Endothelial cell of umbilical vein (primary cell): ENCODE results near the gene KRT77. TPM values are rescaled to one million over a fixed set of nuclear protein-coding genes. Genes with fewer than 3 reads are reported as not detected.

Experiments
- BruUV-seq: library from RNA; stranded (reverse); fragments of 400-500 nt; replicated peaks from 2 replicates; lab custom pipeline; 2021; lab: Mats Ljungman, UMichigan
- CTCF ChIA-PET: fragments of 300-600, 350-600 bp; sonication (Branson Sonifier 250); formaldehyde crosslinking; loops from one replicate; lab custom pipeline; 2021; ENCODE audit warnings: antibody characterized with exemption, inconsistent platforms; lab: Charles Lee
- POLR2A ChIA-PET: fragments of 300-600, 350-600 bp; sonication (Branson Sonifier 250); formaldehyde crosslinking; loops from one replicate; lab custom pipeline; 2021; ENCODE audit warnings: antibody characterized with exemption, inconsistent platforms; lab: Charles Lee
- DNase-seq: peaks from one replicate; pipeline ENCODE4 v3.0.0-alpha.2; 2011; ENCODE audit warnings: low read depth, low spot score
- FAIRE-seq: peaks from 2 replicates; lab custom pipeline; 2011; peaks lifted over from hg19 to GRCh38; lab: Jason Lieb, UNC
- H2AFZ ChIP-seq: 2 replicates; pipeline ENCODE4 v1.6.0; 2012; ENCODE audit warnings: low read depth, low read length, control low read depth, inconsistent platforms
- H3K27ac ChIP-seq: 2 replicates; pipeline ENCODE4 v1.5.1; 2011; ENCODE audit warnings: low read depth, mild to moderate bottlenecking, control low read depth, low read length, moderate library complexity; ENCODE audit not compliant: insufficient read depth
- H3K27me3 ChIP-seq, 2 experiments: 2 replicates each; pipeline versions ENCODE4 v1.6.0 to v1.6.1; 2011; ENCODE audit warnings: low read length in 2 of 2, mixed read lengths in 1 of 2; ENCODE audit not compliant: control insufficient read depth in 2 of 2, insufficient read depth in 2 of 2
- H3K36me3 ChIP-seq, 2 experiments: 2 replicates in 1 of 2; 3 replicates in 1 of 2; pipeline ENCODE4 v1.5.1; 2011; ENCODE audit warnings: low read length in 2 of 2, mild to moderate bottlenecking in 1 of 2, moderate library complexity in 1 of 2; ENCODE audit not compliant: control insufficient read depth in 2 of 2, insufficient read depth in 2 of 2; ENCODE audit errors: extremely low read depth in 1 of 2
- H3K4me1 ChIP-seq: 3 replicates; pipeline ENCODE4 v1.5.1; 2011; ENCODE audit warnings: mild to moderate bottlenecking, low read length; ENCODE audit not compliant: control insufficient read depth, insufficient read depth; ENCODE audit errors: extremely low read depth
- H3K4me2 ChIP-seq: 2 replicates; pipeline ENCODE4 v1.6.1; 2011; ENCODE audit warnings: low read length, control low read depth, mixed read lengths; ENCODE audit not compliant: insufficient read depth
- H3K4me3 ChIP-seq, 3 experiments: fragments of 200-600 bp in 1 of 3; sonication (generic), shearing (Covaris generic) in 1 of 3; replicated peaks in 1 of 3; 2 replicates each; pipeline ENCODE4 v1.5.1; 2011 to 2016; ENCODE audit warnings: control low read depth in 3 of 3, low read length in 3 of 3, mild to moderate bottlenecking in 2 of 3, inconsistent platforms in 1 of 3, low read depth in 1 of 3, moderate library complexity in 1 of 3; ENCODE audit not compliant: insufficient read depth in 1 of 3
- H3K79me2 ChIP-seq: 2 replicates; pipeline ENCODE4 v1.6.0; 2012; ENCODE audit warnings: low read length, inconsistent platforms; ENCODE audit not compliant: control insufficient read depth, insufficient read depth
- H3K9ac ChIP-seq: replicated peaks from 2 replicates; pipeline ENCODE3; 2011; ENCODE audit warnings: low read length, control low read depth; ENCODE audit not compliant: insufficient read depth; ENCODE audit errors: extremely low read depth
- H3K9me1 ChIP-seq: replicated peaks from 3 replicates; pipeline ENCODE4 v1.6.0; 2011; ENCODE audit warnings: mild to moderate bottlenecking, low read length; ENCODE audit not compliant: control insufficient read depth, insufficient read depth; ENCODE audit errors: extremely low read depth
- H3K9me3 ChIP-seq: replicated peaks from 2 replicates; pipeline ENCODE4 v1.5.1; 2012; ENCODE audit warnings: low read length, inconsistent platforms; ENCODE audit not compliant: control insufficient read depth, insufficient read depth
- H4K20me1 ChIP-seq: replicated peaks from 2 replicates; pipeline ENCODE3; 2011; ENCODE audit warnings: mild to moderate bottlenecking, low read length; ENCODE audit not compliant: control insufficient read depth, insufficient read depth; ENCODE audit errors: extremely low read depth
- EZH2 ChIP-seq: IDR thresholded peaks from 2 replicates; pipeline ENCODE4 v1.6.1; 2012; ENCODE audit warnings: borderline replicate concordance, low read depth, mild to moderate bottlenecking, moderate library complexity, low read length, inconsistent platforms; ENCODE audit not compliant: severe bottlenecking
- FOS ChIP-seq: IDR thresholded peaks from 2 replicates; pipeline ENCODE4 v1.6.1; 2011; ENCODE audit warnings: mild to moderate bottlenecking, low read length, moderate library complexity, borderline replicate concordance; ENCODE audit not compliant: insufficient read depth
- GATA2 ChIP-seq: IDR thresholded peaks from 2 replicates; pipeline ENCODE4 v1.7.0; 2011; ENCODE audit warnings: low read depth, mild to moderate bottlenecking, moderate library complexity, mixed read lengths, low read length; ENCODE audit not compliant: insufficient read length, insufficient read depth
- JUN ChIP-seq: IDR thresholded peaks from 2 replicates; pipeline ENCODE4 v1.6.1; 2011; ENCODE audit warnings: borderline replicate concordance, low read depth; ENCODE audit not compliant: insufficient read length, insufficient read depth
- MAX ChIP-seq: IDR thresholded peaks from 2 replicates; pipeline ENCODE4 v1.6.1; 2011; ENCODE audit not compliant: insufficient read depth, insufficient read length
- MYC ChIP-seq: IDR thresholded peaks from one replicate; pipeline ENCODE4 v1.6.1; 2011; ENCODE audit warnings: mild to moderate bottlenecking, low read depth, low read length
- POLR2A ChIP-seq: IDR thresholded peaks from 2 replicates; pipeline ENCODE4 v1.6.1; 2012; ENCODE audit warnings: low read depth, mild to moderate bottlenecking, control low read depth, low read length
- POLR2AphosphoS5 ChIP-seq: IDR thresholded peaks from 2 replicates; pipeline ENCODE4 v1.6.1; 2012; ENCODE audit warnings: low read depth, mild to moderate bottlenecking, control low read depth, low read length, moderate library complexity; ENCODE audit not compliant: insufficient read depth
- dilution Hi-C: fragments of 300-500 bp; cut with MboI; formaldehyde crosslinking; loops from one replicate; pipeline ENCODE4 v1.15.0; 2019; ENCODE audit warnings: low sequenced_read_pairs; ENCODE audit not compliant: extremely low pct_ligation_motif_present
- intact Hi-C: fragments of 100-400 bp; cut with micrococcal nuclease; formaldehyde crosslinking; loops from one replicate; pipeline ENCODE4 v1.10.0; 2022
- polyA plus RNA-seq, 4 experiments: library from polyadenylated mRNA; depleted of rRNA in 3 of 4; stranded (reverse) in 3 of 4; unstranded in 1 of 4; fragments of >200 nt; gene quantifications; 2 replicates each; pipeline versions ENCODE4 v1.2.1 to v1.2.3, GENCODE V29; 2011 to 2012; ENCODE audit warnings: missing spikeins in 1 of 4
- total RNA-seq: library from RNA; stranded (reverse); gene quantifications from 2 replicates; pipeline ENCODE4 v1.2.3, GENCODE V29; 2021
- TF ChIP-seq, protein P1 (sequence below), 2 donors: IDR thresholded peaks; 1 replicate in 1 of 2; 2 replicates in 1 of 2; pipeline ENCODE4 v1.5.1; 2011; ENCODE audit warnings: low read length in 2 of 2, mild to moderate bottlenecking in 2 of 2, moderate library complexity in 2 of 2, control low read depth in 1 of 2, inconsistent platforms in 1 of 2, low read depth in 1 of 2; ENCODE audit not compliant: insufficient read depth in 1 of 2; ENCODE audit errors: extremely low read depth in 1 of 2

Gene KRT77
- total and polyA plus RNA-seq, 2 donors (not counting 3 experiments of a cell fraction or from before 2014, with no cell fraction given): not detected

DNA sequence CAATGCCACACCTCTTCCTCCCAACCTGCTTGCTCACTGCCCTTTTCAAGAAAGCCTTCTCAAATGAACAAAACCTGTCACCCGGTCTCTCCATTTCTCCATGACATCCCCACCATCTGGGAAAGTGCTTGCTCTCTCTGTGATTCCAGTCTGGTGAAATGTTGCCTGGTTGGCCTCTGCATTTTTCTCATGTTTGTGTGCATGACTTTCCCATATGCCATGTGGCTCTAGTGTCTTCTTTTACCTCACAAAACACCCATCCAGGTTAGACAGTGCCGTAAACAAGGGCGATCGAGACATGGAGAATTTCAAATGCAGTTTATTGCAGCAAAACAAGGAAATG, 28.9 kb downstream of the KRT77 start:
- Histone ChIP-seq H3K4me2 (no peak overlapping the region), H2AFZ (no peak overlapping the region), H3K9ac (no peak overlapping the region), H4K20me1 (no peaks in the 10 kb centered on the region), H3K9me3 (no peaks in the 10 kb centered on the region), H3K27me3 (peaks cover 0 to 3% of the 10 kb centered on the region in 2 experiments), H3K27ac (no peak overlapping the region), H3K4me1 (no peaks in the 10 kb centered on the region), H3K36me3 (no peaks in the 10 kb centered on the region), H3K79me2 (no peaks in the 10 kb centered on the region), H3K9me1 (no peaks in the 10 kb centered on the region), H3K4me3 (no peak overlapping the region)
- ChIA-PET POLR2A (no interaction called here), CTCF (interaction anchor here (1.1 to 2.0 kb wide), 4 partner anchors 11 to 191 kb away, joined by 3 to 5 read pairs (median 4); no protein-coding TSS in a partner anchor)
- DNase-seq (no peak), FAIRE-seq (no peak)
- BruUV-seq: no TSS peak
- dilution Hi-C loops: no loop called here
- TF ChIP-seq POLR2AphosphoS5: no peak
- no peak for TF ChIP-seq POLR2A
- TF ChIP-seq MYC: no peak
- no peak for TF ChIP-seq MAX
- TF ChIP-seq FOS: no peak
- no peak for TF ChIP-seq GATA2
- no peak for TF ChIP-seq EZH2
- no peak for TF ChIP-seq JUN
- TF ChIP-seq, protein P1, sequence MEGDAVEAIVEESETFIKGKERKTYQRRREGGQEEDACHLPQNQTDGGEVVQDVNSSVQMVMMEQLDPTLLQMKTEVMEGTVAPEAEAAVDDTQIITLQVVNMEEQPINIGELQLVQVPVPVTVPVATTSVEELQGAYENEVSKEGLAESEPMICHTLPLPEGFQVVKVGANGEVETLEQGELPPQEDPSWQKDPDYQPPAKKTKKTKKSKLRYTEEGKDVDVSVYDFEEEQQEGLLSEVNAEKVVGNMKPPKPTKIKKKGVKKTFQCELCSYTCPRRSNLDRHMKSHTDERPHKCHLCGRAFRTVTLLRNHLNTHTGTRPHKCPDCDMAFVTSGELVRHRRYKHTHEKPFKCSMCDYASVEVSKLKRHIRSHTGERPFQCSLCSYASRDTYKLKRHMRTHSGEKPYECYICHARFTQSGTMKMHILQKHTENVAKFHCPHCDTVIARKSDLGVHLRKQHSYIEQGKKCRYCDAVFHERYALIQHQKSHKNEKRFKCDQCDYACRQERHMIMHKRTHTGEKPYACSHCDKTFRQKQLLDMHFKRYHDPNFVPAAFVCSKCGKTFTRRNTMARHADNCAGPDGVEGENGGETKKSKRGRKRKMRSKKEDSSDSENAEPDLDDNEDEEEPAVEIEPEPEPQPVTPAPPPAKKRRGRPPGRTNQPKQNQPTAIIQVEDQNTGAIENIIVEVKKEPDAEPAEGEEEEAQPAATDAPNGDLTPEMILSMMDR (IDR thresholded peaks at IDR 0.05; ENCODE audit: extremely low read depth in 1 of 2, insufficient read depth in 1 of 2, low read depth in 1 of 2, low read length in 2 of 2): no peak
- intact Hi-C loops: no loop called here
